HG02610 (cell line): ENCODE measurements around the gene NODAL.

Experiments used
- ATAC-seq: cut with Tn5 transposase; IDR thresholded peaks from one replicate; pipeline ENCODE4 v1.9.1; 2021; ENCODE audit warnings: mild to moderate bottlenecking, moderate library complexity; ENCODE audit not compliant: unreplicated experiment

The NODAL gene

GRCh38 chr10:70435241-70436085 lies 6.0 kb downstream of the NODAL start:
- no peak for ATAC-seq

DNA sequence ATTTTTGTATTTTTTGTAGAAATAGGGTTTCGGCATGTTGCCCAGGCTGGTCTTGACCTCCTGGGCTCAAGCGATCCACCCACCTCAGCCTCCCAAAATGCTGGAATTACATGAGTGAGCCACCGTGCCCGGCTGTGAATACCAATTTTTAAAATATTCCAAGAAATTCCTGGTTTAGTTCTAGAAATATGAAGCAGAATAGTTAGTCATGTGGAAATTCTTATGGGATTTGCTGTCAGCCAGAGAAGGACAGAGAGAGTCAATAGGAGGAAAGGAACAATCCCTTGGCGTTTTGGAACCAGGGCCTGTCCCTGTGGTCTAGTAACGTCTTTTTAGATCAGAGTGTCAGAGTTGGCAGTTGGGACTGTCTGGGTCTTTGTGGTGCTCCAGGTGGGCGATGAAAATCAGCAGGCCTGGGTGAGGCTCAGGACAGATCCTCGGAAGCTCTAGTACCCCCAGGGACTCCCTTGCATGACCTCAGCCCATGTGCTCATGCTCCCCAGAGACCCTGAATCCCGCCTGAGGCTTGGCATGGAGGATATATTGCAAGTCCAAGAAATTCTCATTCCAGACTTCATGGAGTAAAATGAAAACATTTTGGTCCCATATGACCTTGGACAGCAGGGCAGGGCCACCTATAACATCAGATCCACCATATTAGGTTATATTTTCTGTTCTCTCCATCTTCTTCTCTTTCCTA lies 7.8 kb downstream of the NODAL start:
- no peak for ATAC-seq

- ATAC-seq, result no peak
These were observed 8.8 kb downstream of the NODAL start for GRCh38 chr10:70432561-70433263.

DNA sequence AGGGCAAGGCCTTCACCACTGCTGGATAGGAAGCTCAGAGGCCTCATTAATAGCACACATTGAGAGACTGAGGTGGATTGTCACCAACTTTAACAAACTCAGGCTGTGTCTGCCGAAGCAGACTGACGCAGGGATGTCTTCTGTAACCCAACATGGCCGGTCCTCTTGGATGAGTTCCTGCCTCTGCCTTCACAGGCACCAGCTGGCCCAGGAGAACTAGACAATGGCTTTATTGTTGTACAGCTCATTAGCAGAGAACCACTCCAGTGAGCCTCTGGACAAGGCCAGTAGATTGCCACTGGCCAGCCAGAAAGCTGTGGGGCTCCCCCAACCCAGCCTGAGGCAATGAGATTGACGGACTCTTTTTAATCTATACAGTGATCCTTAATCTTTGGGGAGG lies 9.4 kb downstream of the NODAL start:
- no peak for ATAC-seq

GRCh38 chr10:70430493-70431445 lies 10.7 kb downstream of the NODAL start:
- no peak for ATAC-seq

- ATAC-seq, result no peak
These were observed 14.7 kb downstream of the NODAL start for GRCh38 chr10:70426823-70427222.

DNA sequence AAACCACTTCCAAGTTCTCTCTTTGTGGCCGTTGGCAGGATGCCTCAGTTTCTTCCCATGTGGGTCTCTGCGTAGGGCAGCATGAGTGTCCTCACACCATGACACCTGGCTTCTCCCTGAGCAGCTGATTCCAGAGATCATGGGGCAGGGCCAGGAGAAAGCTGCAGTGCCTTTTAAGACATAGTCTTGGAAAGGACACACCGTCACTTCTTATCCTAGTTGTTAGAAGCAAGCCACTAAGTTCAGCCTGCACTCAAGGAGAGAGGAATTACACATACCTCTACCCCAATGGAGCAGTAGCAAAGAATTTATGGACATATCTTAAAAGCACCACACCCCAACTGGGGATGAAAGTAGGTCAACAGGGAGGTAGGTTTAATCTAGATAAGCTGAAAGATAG lies 16.4 kb downstream of the NODAL start:
- no peak for ATAC-seq

DNA sequence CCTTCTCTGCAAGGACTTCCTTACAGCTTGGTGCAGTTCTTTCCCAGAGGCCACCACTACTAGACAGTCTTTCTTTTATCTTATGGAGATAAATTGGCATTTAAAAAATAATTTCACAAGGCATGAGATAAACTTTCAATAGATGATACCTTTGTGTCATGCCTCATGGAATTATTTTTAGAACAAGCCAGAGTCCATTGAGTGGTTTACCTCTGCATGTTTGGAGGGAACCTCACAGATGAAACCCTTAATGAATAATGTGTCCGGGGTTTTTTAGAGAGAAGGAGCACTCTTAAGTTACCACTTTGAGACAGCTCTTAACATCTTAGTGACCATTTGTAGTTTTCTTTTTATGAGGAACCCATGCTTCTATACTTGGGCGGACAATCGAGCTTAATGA lies 17.2 kb downstream of the NODAL start:
- no peak for ATAC-seq

DNA sequence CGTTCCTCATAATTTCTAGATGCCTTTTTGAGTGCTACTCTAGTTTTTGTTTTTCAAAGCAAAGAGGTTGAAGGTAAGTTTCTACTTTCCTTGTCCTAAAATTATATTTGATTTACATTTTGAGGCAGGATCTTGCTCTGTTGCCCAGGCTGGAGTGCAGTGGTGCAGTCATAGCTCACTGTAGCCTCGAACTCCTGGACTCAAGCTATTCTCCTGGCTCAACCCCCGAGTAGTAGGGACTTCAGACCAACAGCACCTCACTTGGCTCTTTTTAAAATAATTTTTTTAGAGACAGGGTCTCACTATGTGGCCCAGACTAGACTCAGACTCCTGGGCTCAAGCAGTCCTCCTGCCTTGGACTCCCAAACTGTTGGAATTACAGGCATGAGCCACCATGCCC lies 22.8 kb downstream of the NODAL start:
- ATAC-seq, result no peak

DNA sequence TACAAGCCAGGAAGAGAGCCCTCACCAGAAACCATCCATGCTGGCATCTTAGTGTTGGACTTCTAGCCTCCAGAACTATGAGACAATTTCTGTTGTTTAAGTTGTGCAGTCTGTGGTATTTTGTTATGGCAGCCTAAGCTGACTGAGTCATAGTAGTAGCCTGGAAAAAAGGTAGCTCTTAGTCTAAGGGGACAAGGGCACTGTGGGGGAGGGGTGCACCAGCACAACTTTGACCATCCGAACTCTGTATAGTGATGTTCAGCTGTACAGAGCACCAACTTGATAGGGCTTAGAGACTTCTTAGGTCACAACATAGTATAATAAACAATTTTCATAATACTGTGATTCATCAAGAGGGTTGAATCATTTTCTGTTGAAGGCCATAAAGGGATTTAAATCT lies 23.3 kb downstream of the NODAL start:
- ATAC-seq, result no peak

DNA sequence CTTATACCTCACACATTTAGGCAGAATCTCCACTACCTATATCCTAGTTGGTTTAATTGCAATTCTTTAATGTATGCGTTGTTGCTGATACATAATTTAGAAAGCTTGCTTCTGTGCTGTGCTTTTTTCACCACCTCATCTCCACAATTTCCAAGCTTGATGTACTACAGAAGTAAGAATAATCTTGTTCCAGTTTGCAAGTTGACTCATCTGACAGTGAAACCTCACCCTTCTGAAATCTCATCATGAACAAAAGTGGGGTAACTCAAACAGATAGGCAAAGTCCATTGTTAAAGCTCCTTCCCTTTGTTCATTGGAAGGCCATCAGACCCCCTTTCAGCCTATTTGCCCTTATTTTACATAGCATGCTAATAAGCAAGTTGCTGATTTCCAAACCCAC lies 23.9 kb downstream of the NODAL start:
- no peak for ATAC-seq

DNA sequence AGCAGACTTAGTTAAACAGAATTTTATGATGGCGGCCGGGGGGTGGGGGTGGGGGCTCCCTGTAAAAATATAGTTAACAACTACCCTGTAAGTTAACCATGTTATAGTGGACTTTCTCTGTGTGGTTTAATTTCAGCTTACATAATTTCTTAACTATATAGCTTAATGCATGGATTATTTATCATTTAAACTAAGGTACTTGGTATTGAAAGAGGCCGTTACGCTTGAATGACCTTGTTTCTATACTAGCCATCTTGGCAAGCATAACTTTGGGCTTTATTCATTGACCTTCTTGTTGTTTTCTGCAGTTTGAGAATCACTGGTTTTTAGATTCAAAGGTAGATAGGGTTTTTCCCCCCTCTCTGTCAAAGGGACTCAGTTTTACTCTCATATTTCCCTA lies 29.1 kb downstream of the NODAL start:
- no peak for ATAC-seq

GRCh38 chr10:70410608-70411007 lies 30.9 kb downstream of the NODAL start:
- ATAC-seq, result no peak

GRCh38 chr10:70409772-70410171 lies 31.7 kb downstream of the NODAL start:
- ATAC-seq, result no peak

DNA sequence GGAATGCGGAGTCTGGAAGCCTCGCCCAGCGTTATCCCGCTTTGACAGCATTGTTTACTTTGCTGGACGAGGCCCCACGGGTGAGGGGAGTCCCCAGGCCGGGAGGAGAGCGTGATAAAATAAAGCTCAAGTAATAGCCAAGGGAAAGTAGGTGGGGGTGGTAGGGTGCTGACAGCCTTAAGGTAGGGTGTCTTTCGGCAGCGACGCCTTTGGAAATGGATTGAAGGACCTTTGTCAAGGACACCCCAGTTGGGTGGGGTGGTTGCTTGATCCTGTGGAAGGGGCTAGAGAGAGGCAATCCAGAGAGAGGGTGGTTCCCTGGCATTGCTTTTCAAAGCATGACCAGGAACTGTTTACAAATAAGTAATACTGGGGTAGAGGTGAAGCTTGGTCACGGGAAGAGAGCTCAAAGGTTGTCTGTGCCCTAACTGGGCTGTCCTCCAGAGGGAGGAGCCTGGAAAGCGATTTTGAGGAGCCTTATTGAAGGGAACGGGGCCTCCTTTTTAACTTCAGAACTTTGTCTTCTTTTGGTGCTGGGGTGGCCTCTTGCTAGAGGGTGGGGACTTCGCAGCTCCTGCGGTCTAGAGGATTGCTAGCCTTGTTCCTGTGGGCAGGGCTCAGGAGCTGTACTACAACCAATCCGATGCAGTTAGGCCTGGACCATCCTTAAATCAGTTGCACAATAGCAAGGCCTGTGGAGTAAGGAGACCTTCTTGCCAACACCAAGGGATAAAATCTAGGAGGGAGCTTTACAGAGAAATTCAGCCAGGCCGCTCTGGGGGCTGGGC lies 36.2 kb downstream of the NODAL start:
- ATAC-seq, result no peak

GRCh38 chr10:70404787-70405036 lies 36.8 kb downstream of the NODAL start:
- peak; percentile 4 for ATAC-seq

DNA sequence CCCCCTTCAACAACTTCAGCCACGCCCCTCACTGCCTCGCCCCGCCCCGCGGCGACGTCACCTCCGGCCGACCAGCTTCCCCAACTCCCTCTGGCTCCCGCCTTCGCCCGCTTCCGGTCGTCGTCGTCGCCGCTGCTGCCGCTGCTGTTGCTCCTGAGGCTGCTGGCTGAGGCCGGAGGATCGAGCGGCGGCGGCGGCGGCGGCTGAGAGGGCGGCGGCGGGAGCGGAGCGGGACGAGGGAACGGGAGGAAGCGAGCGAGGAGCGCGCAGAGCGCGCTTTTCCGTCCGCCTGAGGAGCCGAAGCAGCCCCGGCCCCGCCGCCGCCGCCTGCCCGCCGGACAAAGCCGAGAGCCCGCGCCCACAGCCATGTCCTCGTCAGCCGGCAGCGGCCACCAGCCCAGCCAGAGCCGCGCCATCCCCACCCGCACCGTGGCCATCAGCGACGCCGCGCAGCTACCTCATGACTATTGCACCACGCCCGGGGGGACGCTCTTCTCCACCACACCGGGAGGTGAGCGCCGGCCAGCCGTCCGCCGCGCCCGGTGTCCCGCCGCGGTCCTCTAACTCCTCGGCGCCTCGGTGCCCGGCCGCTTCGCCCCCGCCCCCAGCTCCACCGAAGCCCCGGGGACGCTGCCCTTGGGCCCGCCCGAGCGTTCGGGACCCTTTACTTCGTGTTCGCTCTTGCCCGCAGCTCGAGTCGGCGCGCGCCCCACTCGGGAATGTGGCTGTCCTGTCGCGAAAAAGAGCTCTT lies 37.3 kb downstream of the NODAL start, which contains the start of gene EIF4EBP2:
EIF4EBP2 (plus strand) TSS at position 110 of the 751 bp plus-strand sequence; CDS start at position 367, 257 bp downstream.
- peak; percentile 89 for ATAC-seq

DNA sequence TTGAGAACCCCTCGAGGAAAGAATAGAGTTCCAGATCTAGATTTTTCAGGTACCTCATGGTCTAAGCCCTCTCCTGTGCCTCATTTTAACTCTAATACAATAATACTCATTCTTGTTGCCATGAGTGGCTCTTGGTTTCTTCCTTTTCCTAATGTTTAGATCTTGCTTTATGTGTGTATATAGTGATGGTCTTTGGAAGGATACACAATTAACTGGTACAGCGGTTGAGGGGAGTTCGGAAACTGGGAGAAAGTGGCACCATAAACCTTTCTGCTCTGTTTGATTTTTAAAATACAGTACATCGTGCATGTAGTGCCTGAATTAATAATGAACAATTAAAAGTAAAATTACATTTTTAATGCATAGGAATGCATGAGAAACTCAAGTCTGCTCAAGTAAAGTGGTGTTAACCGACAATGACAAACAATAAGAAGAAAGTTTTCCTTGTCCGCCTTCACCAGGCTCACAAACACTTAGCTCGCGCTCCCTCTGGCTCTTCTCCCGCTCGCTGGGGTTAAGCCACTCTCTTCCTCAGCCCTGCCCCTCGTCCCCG lies 37.9 kb downstream of the NODAL start:
- ATAC-seq, result no peak

- no peak for ATAC-seq
These were observed 42.3 kb downstream of the NODAL start for GRCh38 chr10:70399177-70399576.
